ENCODE measurements around the gene GATAD2A. TPM values are rescaled to one million over a fixed set of nuclear protein-coding genes. Genes with fewer than 3 reads are reported as not detected.

GATAD2A gene
- polyA plus RNA-seq, 1 donor (not counting 4 experiments of a cell fraction or from before 2014, with no cell fraction given) = 28.4 TPM

GRCh38 chr19:19527674-19528625, 122.5 kb downstream of the GATAD2A start:
- FAIRE-seq = no peak

GRCh38 chr19:19528721-19529490, 123.4 kb downstream of the GATAD2A start, which contains the start of gene YJEFN3:
Gene YJEFN3 (plus strand): TSS chr19:19528911. CDS start chr19:19528933, 22 bp downstream.
- H3K4me3 ChIP-seq (ENCODE audit: control insufficient read depth in 2 of 3, extremely low read depth in 1 of 3, insufficient read depth in 2 of 3, low read depth in 1 of 3, low read length in 3 of 3) = no peak within 1 kb of the TSS
- TF ChIP-seq EZH2 (IDR thresholded peaks at IDR 0.05; ENCODE audit: low read length) (no peak), CTCF (optimal IDR thresholded peaks at IDR 0.05 in 1 of 3, IDR thresholded peaks at IDR 0.05 in 1 of 3, conservative IDR thresholded peaks at IDR 0.05 in 1 of 3; ENCODE audit: extremely low read depth in 1 of 3, insufficient read depth in 2 of 3, low read length in 3 of 3) (no peak)
- H3K36me3 ChIP-seq (ENCODE audit: control insufficient read depth in 2 of 2, extremely low read depth in 1 of 2, insufficient read depth in 2 of 2, low read length in 2 of 2) = peaks cover 0 to 18% of the 10 kb centered on the region in 2 experiments
- peaks cover 2% of the 10 kb centered on the region for H3K4me1 ChIP-seq (ENCODE audit: control insufficient read depth, extremely low read depth, insufficient read depth, low read length)
- no peaks in the 10 kb centered on the region for H3K9me1 ChIP-seq (ENCODE audit: control insufficient read depth, extremely low read depth, insufficient read depth, low read length)
- H3K9me3 ChIP-seq (ENCODE audit: control insufficient read depth, low read depth, low read length) = no peaks in the 10 kb centered on the region
- no peak within 1 kb of the TSS for H3K9ac ChIP-seq (ENCODE audit: control insufficient read depth, extremely low read depth, insufficient read depth, low read length)
- dilution Hi-C loops (cut with MboI; ENCODE audit: extremely low pct_ligation_motif_present, low sequenced_read_pairs) = no loop called here
- FAIRE-seq (no peak), DNase-seq (ENCODE audit: low read depth, low spot score) (no peak)
- no peak within 1 kb of the TSS for H3K27ac ChIP-seq (ENCODE audit: control insufficient read depth, insufficient read depth, low read length)
- H3K27me3 ChIP-seq (ENCODE audit: control insufficient read depth, extremely low read depth, insufficient read depth, low read length) = no peaks in the 10 kb centered on the region
- H3K79me2 ChIP-seq (ENCODE audit: control insufficient read depth, insufficient read depth, low read length) = peaks cover 4% of the 10 kb centered on the region
- no peak within 1 kb of the TSS for H3K4me2 ChIP-seq (ENCODE audit: control insufficient read depth, extremely low read depth, insufficient read depth, low read depth, low read length)
- H4K20me1 ChIP-seq (ENCODE audit: control insufficient read depth, extremely low read depth, insufficient read depth, low read length) = no peaks in the 10 kb centered on the region
- no peak within 1 kb of the TSS for H2AFZ ChIP-seq (ENCODE audit: control insufficient read depth, low read length)

More at GRCh38 chr19:19527674-19528625, 122.5 kb downstream of the GATAD2A start:
- H3K27ac ChIP-seq (ENCODE audit: control insufficient read depth, insufficient read depth, low read length) = no peak overlapping the region
- no peak overlapping the region for H2AFZ ChIP-seq (ENCODE audit: control insufficient read depth, low read length)
- no peaks in the 10 kb centered on the region for H3K27me3 ChIP-seq (ENCODE audit: control insufficient read depth, extremely low read depth, insufficient read depth, low read length)
- no peak overlapping the region for H3K4me2 ChIP-seq (ENCODE audit: control insufficient read depth, extremely low read depth, insufficient read depth, low read depth, low read length)
- H3K79me2 ChIP-seq (ENCODE audit: control insufficient read depth, insufficient read depth, low read length) = peaks cover 7% of the 10 kb centered on the region
- H3K9me1 ChIP-seq (ENCODE audit: control insufficient read depth, extremely low read depth, insufficient read depth, low read length) = no peaks in the 10 kb centered on the region
- no peak for DNase-seq (ENCODE audit: low read depth, low spot score)
- no peak overlapping the region for H3K4me3 ChIP-seq (ENCODE audit: control insufficient read depth in 2 of 3, extremely low read depth in 1 of 3, insufficient read depth in 2 of 3, low read depth in 1 of 3, low read length in 3 of 3)
- H3K36me3 ChIP-seq (ENCODE audit: control insufficient read depth in 2 of 2, extremely low read depth in 1 of 2, insufficient read depth in 2 of 2, low read length in 2 of 2) = peaks cover 0 to 19% of the 10 kb centered on the region in 2 experiments
- dilution Hi-C loops (cut with MboI; ENCODE audit: extremely low pct_ligation_motif_present, low sequenced_read_pairs) = no loop called here
- H3K9me3 ChIP-seq (ENCODE audit: control insufficient read depth, low read depth, low read length) = no peaks in the 10 kb centered on the region
- peaks cover 2% of the 10 kb centered on the region for H3K4me1 ChIP-seq (ENCODE audit: control insufficient read depth, extremely low read depth, insufficient read depth, low read length)
- no peak for TF ChIP-seq CTCF (optimal IDR thresholded peaks at IDR 0.05 in 1 of 3, IDR thresholded peaks at IDR 0.05 in 1 of 3, conservative IDR thresholded peaks at IDR 0.05 in 1 of 3; ENCODE audit: extremely low read depth in 1 of 3, insufficient read depth in 2 of 3, low read length in 3 of 3)
- no peak for TF ChIP-seq EZH2 (IDR thresholded peaks at IDR 0.05; ENCODE audit: low read length)
- no peak overlapping the region for H3K9ac ChIP-seq (ENCODE audit: control insufficient read depth, extremely low read depth, insufficient read depth, low read length)
- no peaks in the 10 kb centered on the region for H4K20me1 ChIP-seq (ENCODE audit: control insufficient read depth, extremely low read depth, insufficient read depth, low read length)
